Suprapubic skin (tissue), 4 donors: ENCODE results near the gene LDB2. TPM values are rescaled to one million over a fixed set of nuclear protein-coding genes. Genes with fewer than 3 reads are reported as not detected.

Experiments used
- DNase-seq, 2 donors: peaks; one replicate each; pipeline ENCODE4 v3.0.0-alpha.2; 2019; ENCODE audit warnings: low spot score in 2 of 2
- H3K27ac ChIP-seq: fragments of 200-600 bp; sonication (generic); one replicate; pipeline ENCODE4 v1.5.1; 2019
- H3K27me3 ChIP-seq: fragments of 200-600 bp; sonication (generic); one replicate; pipeline ENCODE4 v1.5.1; 2019
- H3K36me3 ChIP-seq: fragments of 200-600 bp; sonication (generic); one replicate; pipeline ENCODE4 v1.5.1; 2019
- H3K4me1 ChIP-seq: fragments of 200-600 bp; sonication (generic); one replicate; pipeline ENCODE4 v1.5.1; 2019
- H3K4me3 ChIP-seq: fragments of 200-600 bp; sonication (generic); one replicate; pipeline ENCODE4 v1.5.1; 2019; ENCODE audit warnings: mild to moderate bottlenecking
- H3K9me3 ChIP-seq: fragments of 200-600 bp; sonication (generic); one replicate; pipeline ENCODE4 v1.5.1; 2019
- EP300 ChIP-seq: sonication (generic); formaldehyde crosslinking; IDR thresholded peaks from one replicate; pipeline ENCODE4 v1.6.1; 2017; ENCODE audit warnings: antibody characterized with exemption
- POLR2A ChIP-seq, 2 donors: fragments of 450-650 bp; IDR thresholded peaks; one replicate each; pipeline ENCODE4 v1.6.1; 2017; ENCODE audit warnings: antibody characterized with exemption in 2 of 2, mild to moderate bottlenecking in 2 of 2, moderate library complexity in 2 of 2
- POLR2AphosphoS5 ChIP-seq, 3 donors: sonication (generic); formaldehyde crosslinking; IDR thresholded peaks; one replicate each; pipeline ENCODE4 v1.6.1; 2017; ENCODE audit warnings: antibody characterized with exemption in 3 of 3
- WGBS: methylation state at CpG from one replicate; pipeline ENCODE4 v1.1.5; 2018; 5-methylcytosine and 5-hydroxymethylcytosine counted together
- total RNA-seq, 4 donors: library from RNA; depleted of rRNA; stranded (reverse); fragments of >200 nt; gene quantifications; one replicate each; pipeline ENCODE4 v1.1.0, GENCODE V29; 2016
- TF ChIP-seq, protein P1 (sequence below), 2 donors: fragments of 200-600 bp in 1 of 2; fragments of 450-650 bp in 1 of 2; sonication (generic) in 1 of 2; IDR thresholded peaks; one replicate each; pipeline ENCODE4 v1.5.1; 2016 to 2019; ENCODE audit warnings: antibody characterized with exemption in 2 of 2, mild to moderate bottlenecking in 1 of 2, moderate library complexity in 1 of 2

LDB2 gene
- total RNA-seq, 4 donors from 2014 or later, result 4.7 to 17.7 (median 9.9) TPM

DNA sequence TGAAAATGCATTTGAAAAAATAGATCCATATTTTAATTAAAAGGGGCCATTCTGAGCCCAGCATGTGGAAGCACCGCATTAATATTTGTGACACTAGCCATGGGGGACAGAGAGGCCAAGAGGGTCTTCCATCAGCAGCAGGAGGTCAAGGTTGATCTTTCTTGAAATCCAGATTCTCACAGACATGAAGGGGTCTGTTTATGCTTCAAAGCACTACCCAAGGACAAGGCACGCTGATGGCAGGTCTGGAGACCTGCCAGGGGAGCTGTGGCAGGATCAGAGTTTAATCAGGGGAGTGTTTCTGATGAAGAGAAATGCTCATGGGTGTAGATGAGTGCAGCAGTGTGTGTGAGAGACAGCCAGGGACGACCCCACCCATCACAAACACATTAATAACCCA, 243.3 kb downstream of the LDB2 start:
- H3K36me3 ChIP-seq, result no peaks in the 10 kb centered on the region

DNA sequence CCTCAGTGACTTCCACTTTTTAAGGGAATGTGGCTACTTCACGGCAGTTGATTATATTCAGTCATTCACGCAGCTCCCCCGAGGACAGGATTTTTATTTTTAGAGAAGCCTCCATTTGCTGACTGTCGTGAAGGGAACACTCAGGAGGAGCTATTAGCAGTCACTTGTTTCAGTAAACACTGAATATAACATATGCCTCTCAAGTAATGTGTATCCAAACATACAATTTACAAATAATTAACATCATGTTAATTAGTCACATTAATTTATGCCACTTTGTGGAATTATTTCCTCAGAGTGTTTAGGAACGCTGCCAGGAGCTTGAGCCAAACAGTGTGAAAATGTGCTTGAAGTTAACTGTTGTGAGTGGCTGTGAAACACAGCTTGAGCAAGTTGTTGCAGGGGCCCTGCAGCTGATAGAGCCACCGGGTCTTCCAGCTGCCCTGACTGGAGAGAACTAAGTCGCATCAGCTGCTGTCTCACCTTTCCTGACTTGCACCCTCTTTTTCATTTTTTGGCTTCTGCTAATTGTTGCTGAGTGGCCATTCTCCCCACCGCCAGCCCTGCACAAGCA, 245.6 kb downstream of the LDB2 start:
- Histone ChIP-seq H3K27ac (no peak overlapping the region), H3K36me3 (no peaks in the 10 kb centered on the region), H3K4me3 (no peak overlapping the region), H3K27me3 (no peaks in the 10 kb centered on the region), H3K9me3 (no peaks in the 10 kb centered on the region), H3K4me1 (peaks cover 5% of the 10 kb centered on the region)
- DNase-seq, result no peak
- 59% methylated on average over 8 of the region's 8 CpGs for WGBS
- TF ChIP-seq POLR2AphosphoS5 (IDR thresholded peaks at IDR 0.05) (no peak), EP300 (no peak), POLR2A (IDR thresholded peaks at IDR 0.05) (no peak)
- TF ChIP-seq, protein P1, sequence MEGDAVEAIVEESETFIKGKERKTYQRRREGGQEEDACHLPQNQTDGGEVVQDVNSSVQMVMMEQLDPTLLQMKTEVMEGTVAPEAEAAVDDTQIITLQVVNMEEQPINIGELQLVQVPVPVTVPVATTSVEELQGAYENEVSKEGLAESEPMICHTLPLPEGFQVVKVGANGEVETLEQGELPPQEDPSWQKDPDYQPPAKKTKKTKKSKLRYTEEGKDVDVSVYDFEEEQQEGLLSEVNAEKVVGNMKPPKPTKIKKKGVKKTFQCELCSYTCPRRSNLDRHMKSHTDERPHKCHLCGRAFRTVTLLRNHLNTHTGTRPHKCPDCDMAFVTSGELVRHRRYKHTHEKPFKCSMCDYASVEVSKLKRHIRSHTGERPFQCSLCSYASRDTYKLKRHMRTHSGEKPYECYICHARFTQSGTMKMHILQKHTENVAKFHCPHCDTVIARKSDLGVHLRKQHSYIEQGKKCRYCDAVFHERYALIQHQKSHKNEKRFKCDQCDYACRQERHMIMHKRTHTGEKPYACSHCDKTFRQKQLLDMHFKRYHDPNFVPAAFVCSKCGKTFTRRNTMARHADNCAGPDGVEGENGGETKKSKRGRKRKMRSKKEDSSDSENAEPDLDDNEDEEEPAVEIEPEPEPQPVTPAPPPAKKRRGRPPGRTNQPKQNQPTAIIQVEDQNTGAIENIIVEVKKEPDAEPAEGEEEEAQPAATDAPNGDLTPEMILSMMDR (IDR thresholded peaks at IDR 0.05), result no peak

More for the DNA sequence above, 243.3 kb downstream of the LDB2 start:
- Histone ChIP-seq H3K4me3 (no peak overlapping the region), H3K9me3 (no peaks in the 10 kb centered on the region), H3K27ac (no peak overlapping the region), H3K4me1 (peaks cover 8% of the 10 kb centered on the region), H3K27me3 (no peaks in the 10 kb centered on the region)
- TF ChIP-seq POLR2A (IDR thresholded peaks at IDR 0.05), result no peak
- TF ChIP-seq EP300, result no peak
- TF ChIP-seq POLR2AphosphoS5 (IDR thresholded peaks at IDR 0.05), result no peak
- TF ChIP-seq, protein P1 (IDR thresholded peaks at IDR 0.05), result no peak
- 61% methylated on average over 3 of the region's 3 CpGs for WGBS
- no peak for DNase-seq

DNA sequence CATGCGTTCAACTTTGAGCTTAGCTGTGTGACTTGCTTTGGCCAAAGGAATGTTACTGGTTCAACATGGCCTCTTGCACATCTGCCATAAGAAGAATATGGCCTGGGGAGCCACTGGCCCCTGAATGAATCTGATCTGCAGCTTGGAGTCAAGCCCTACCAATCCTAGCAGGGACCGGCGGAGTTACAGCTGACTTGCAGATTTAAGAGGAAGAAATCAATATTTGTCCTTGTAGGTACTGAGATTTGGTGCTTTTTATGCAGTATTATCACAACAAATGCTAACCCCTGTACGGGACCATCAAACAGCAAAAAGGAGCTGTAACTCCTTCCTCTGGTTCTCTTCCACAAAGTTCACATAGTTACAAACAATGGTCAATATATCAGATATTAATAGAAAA, 252.0 kb downstream of the LDB2 start:
- Histone ChIP-seq H3K4me1 (no peaks in the 10 kb centered on the region), H3K27me3 (no peaks in the 10 kb centered on the region), H3K36me3 (no peaks in the 10 kb centered on the region), H3K4me3 (no peak overlapping the region), H3K9me3 (no peaks in the 10 kb centered on the region), H3K27ac (no peak overlapping the region)
- 97% methylated on average over 4 of the region's 4 CpGs for WGBS
- no peak for TF ChIP-seq EP300
- no peak for TF ChIP-seq POLR2AphosphoS5 (IDR thresholded peaks at IDR 0.05)
- TF ChIP-seq, protein P1 (IDR thresholded peaks at IDR 0.05), result no peak
- no peak for TF ChIP-seq POLR2A (IDR thresholded peaks at IDR 0.05)
- DNase-seq, result no peak

DNA sequence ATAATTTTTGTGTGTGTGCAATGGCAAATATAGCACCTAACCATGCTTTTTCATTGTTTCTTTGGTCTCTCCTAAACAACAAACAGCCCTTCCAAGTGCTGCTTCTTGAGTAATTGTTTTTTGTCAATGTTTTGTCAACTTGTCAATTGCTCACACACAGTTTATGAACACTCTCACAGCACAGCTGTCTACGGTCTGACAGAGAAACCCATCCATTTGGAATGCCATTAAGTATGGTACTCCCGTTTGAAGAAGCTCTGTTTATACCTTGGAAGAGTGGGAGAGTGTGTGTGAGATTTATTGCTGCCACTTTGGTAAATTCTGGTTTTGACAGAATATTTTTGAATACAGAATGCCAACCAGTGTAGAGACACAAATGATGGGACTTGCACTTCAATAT, 254.6 kb downstream of the LDB2 start:
- DNase-seq, result no peak
- TF ChIP-seq POLR2AphosphoS5 (IDR thresholded peaks at IDR 0.05) (no peak), EP300 (no peak)
- H3K4me1 ChIP-seq, result no peaks in the 10 kb centered on the region
- 50% methylated on average over 2 of the region's 2 CpGs for WGBS
- no peak overlapping the region for H3K27ac ChIP-seq
- H3K36me3 ChIP-seq, result no peaks in the 10 kb centered on the region
- H3K27me3 ChIP-seq, result no peaks in the 10 kb centered on the region
- no peaks in the 10 kb centered on the region for H3K9me3 ChIP-seq
- no peak overlapping the region for H3K4me3 ChIP-seq

DNA sequence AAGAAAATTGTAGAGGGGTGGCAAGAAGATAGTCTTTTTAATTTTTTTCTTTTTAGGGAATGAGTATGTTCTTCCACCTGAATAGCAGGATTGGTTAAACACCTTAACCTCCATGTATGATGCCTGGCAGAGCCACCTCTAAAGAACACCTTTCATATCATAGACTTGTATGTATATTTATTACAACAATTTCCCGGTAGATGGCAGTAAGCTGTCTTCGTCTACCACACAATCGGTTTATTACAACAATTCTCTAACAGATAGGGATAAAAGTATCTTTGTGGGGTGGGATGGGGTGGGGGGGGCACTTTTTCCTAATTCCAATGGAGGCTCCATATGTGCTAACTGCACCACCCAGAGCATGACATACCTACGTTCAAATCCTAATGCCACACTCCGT, 255.5 kb downstream of the LDB2 start:
- Histone ChIP-seq H3K36me3 (no peaks in the 10 kb centered on the region), H3K27me3 (no peaks in the 10 kb centered on the region), H3K4me3 (no peak overlapping the region), H3K27ac (no peak overlapping the region), H3K4me1 (no peaks in the 10 kb centered on the region), H3K9me3 (no peaks in the 10 kb centered on the region)
- 77% methylated on average over 5 of the region's 5 CpGs for WGBS
- TF ChIP-seq POLR2AphosphoS5 (IDR thresholded peaks at IDR 0.05), result no peak
- TF ChIP-seq, protein P1 (IDR thresholded peaks at IDR 0.05), result no peak
- TF ChIP-seq POLR2A (IDR thresholded peaks at IDR 0.05), result no peak
- no peak for DNase-seq

DNA sequence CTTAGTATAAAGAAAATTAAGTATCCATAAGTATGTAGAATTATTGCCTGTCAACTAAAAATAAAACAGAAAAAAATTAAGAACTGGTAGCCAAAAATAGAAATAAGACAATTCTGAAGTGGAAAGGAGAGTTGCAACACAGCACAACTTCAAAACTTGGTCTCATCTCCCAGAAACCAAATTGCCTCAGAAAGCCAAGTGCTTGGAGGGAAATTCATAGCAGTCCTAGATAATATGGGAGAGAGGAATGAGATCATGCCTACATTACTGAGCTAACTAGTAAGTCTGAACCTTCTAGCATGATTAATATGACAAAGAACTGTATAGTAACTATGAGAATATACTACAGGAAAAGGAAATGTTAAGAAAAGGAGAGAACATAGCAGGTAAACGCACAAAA, 256.5 kb downstream of the LDB2 start:
- Histone ChIP-seq H3K27me3 (no peaks in the 10 kb centered on the region), H3K4me1 (no peaks in the 10 kb centered on the region), H3K9me3 (no peaks in the 10 kb centered on the region), H3K4me3 (no peak overlapping the region), H3K36me3 (no peaks in the 10 kb centered on the region), H3K27ac (no peak overlapping the region)
- no peak for DNase-seq
- TF ChIP-seq EP300, result no peak
- TF ChIP-seq POLR2A (IDR thresholded peaks at IDR 0.05), result no peak
- no peak for TF ChIP-seq POLR2AphosphoS5 (IDR thresholded peaks at IDR 0.05)
- TF ChIP-seq, protein P1 (IDR thresholded peaks at IDR 0.05), result no peak
- WGBS, result 37% methylated on average over 1 of the region's 1 CpG
